ENCODE data around the gene ROPN1B. TPM values are rescaled to one million over a fixed set of nuclear protein-coding genes. Genes with fewer than 3 reads are reported as not detected.
"Not testable (repeated sequence)": the region's sequence is repeated elsewhere in the genome, so short reads cannot be mapped to it uniquely, and the experiment has no call there.

The ROPN1B gene
- not detected in 2 replicates for total RNA-seq (2022)
- not detected for Bru-seq, nascent RNA
- BruChase-seq, experiment 1, labeled RNA remaining after a 6-hour chase: not detected
- BruChase-seq, experiment 2, labeled RNA remaining after a 2-hour chase: not detected
- long read RNA-seq: 0 reads

GRCh38 chr3:125968701-125969592 lies at the start of gene ROPN1B:
TSS of gene ROPN1B (plus strand) at chr3:125969178. CDS start at chr3:125972055, 2,877 bp downstream.
- BruUV-seq (replicated peaks); POLR2A ChIA-PET; H3K9me3 Mint-ChIP-seq (ENCODE audit: unreplicated experiment); H3K4me1 Mint-ChIP-seq (ENCODE audit: insufficient read depth, unreplicated experiment); CTCF ChIA-PET; H3K27me3 Mint-ChIP-seq (ENCODE audit: insufficient read depth, unreplicated experiment); intact Hi-C loops (cut with micrococcal nuclease); DNase-seq (ENCODE audit: unreplicated experiment); H3K27ac Mint-ChIP-seq (ENCODE audit: low read depth, unreplicated experiment); H3K36me3 Mint-ChIP-seq (ENCODE audit: insufficient read depth, unreplicated experiment): not testable (repeated sequence)
- peak within 1 kb of the TSS; percentile 29 for H3K4me3 Mint-ChIP-seq (ENCODE audit: unreplicated experiment)

GRCh38 chr3:125920191-125920590 lies 48.8 kb upstream of the ROPN1B start:
- H3K36me3 Mint-ChIP-seq (ENCODE audit: insufficient read depth, unreplicated experiment); H3K4me3 Mint-ChIP-seq (ENCODE audit: unreplicated experiment); DNase-seq (ENCODE audit: unreplicated experiment); POLR2A ChIA-PET; BruUV-seq (replicated peaks); H3K27me3 Mint-ChIP-seq (ENCODE audit: insufficient read depth, unreplicated experiment); H3K4me1 Mint-ChIP-seq (ENCODE audit: insufficient read depth, unreplicated experiment); H3K27ac Mint-ChIP-seq (ENCODE audit: low read depth, unreplicated experiment); H3K9me3 Mint-ChIP-seq (ENCODE audit: unreplicated experiment): not testable (repeated sequence)
- intact Hi-C loops (cut with micrococcal nuclease): loop anchor here (10.0 kb wide), 1 partner anchor 465 kb away; no protein-coding TSS in a partner anchor
- CTCF ChIA-PET: interaction anchor here (1.2 kb wide), 1 partner anchor 214 kb away, joined by 8 read pairs; no protein-coding TSS in a partner anchor

GRCh38 chr3:125920751-125921279 lies 48.2 kb upstream of the ROPN1B start:
- intact Hi-C loops (cut with micrococcal nuclease): loop anchor here (10.0 kb wide), 1 partner anchor 464 kb away; no protein-coding TSS in a partner anchor
- POLR2A ChIA-PET: not testable (repeated sequence)

GRCh38 chr3:125921712-125922111 lies 47.3 kb upstream of the ROPN1B start:
- CTCF ChIA-PET: interaction anchor here (1.2 kb wide), 3 partner anchors 50 to 467 kb away, joined by 3 to 8 read pairs (median 4); no protein-coding TSS in a partner anchor
- H3K4me1 Mint-ChIP-seq (ENCODE audit: insufficient read depth, unreplicated experiment); POLR2A ChIA-PET; H3K9me3 Mint-ChIP-seq (ENCODE audit: unreplicated experiment); H3K36me3 Mint-ChIP-seq (ENCODE audit: insufficient read depth, unreplicated experiment); H3K4me3 Mint-ChIP-seq (ENCODE audit: unreplicated experiment); BruUV-seq (replicated peaks); H3K27me3 Mint-ChIP-seq (ENCODE audit: insufficient read depth, unreplicated experiment): not testable (repeated sequence)
- peak; percentile 59 for DNase-seq (ENCODE audit: unreplicated experiment)
- TF ChIP-seq CTCF (IDR thresholded peaks at IDR 0.05; ENCODE audit: unreplicated experiment): peak; percentile 59
- intact Hi-C loops (cut with micrococcal nuclease): loop anchor here (10.0 kb wide), 1 partner anchor 463 kb away; no protein-coding TSS in a partner anchor
- H3K27ac Mint-ChIP-seq (ENCODE audit: low read depth, unreplicated experiment): peak overlapping the region; percentile 67

More at GRCh38 chr3:125920751-125921279, 48.2 kb upstream of the ROPN1B start:
- not testable (repeated sequence) for BruUV-seq (replicated peaks); H3K4me1 Mint-ChIP-seq (ENCODE audit: insufficient read depth, unreplicated experiment); H3K4me3 Mint-ChIP-seq (ENCODE audit: unreplicated experiment); H3K27ac Mint-ChIP-seq (ENCODE audit: low read depth, unreplicated experiment); H3K9me3 Mint-ChIP-seq (ENCODE audit: unreplicated experiment); H3K36me3 Mint-ChIP-seq (ENCODE audit: insufficient read depth, unreplicated experiment); DNase-seq (ENCODE audit: unreplicated experiment); H3K27me3 Mint-ChIP-seq (ENCODE audit: insufficient read depth, unreplicated experiment)
- CTCF ChIA-PET: interaction anchor here (0.6 to 1.2 kb wide), 5 partner anchors 12 to 472 kb away, joined by 3 to 8 read pairs (median 5); no protein-coding TSS in a partner anchor

GRCh38 chr3:125923324-125924115 lies 45.5 kb upstream of the ROPN1B start:
- H3K36me3 Mint-ChIP-seq (ENCODE audit: insufficient read depth, unreplicated experiment); H3K4me1 Mint-ChIP-seq (ENCODE audit: insufficient read depth, unreplicated experiment); CTCF ChIA-PET; BruUV-seq (replicated peaks); H3K27me3 Mint-ChIP-seq (ENCODE audit: insufficient read depth, unreplicated experiment); POLR2A ChIA-PET; H3K9me3 Mint-ChIP-seq (ENCODE audit: unreplicated experiment); H3K4me3 Mint-ChIP-seq (ENCODE audit: unreplicated experiment): not testable (repeated sequence)
- peak; percentile 25 for DNase-seq (ENCODE audit: unreplicated experiment)
- intact Hi-C loops (cut with micrococcal nuclease): loop anchor here (10.0 kb wide), 1 partner anchor 461 kb away; no protein-coding TSS in a partner anchor
- peak overlapping the region; percentile 7 for H3K27ac Mint-ChIP-seq (ENCODE audit: low read depth, unreplicated experiment)

- DNase-seq (ENCODE audit: unreplicated experiment); BruUV-seq (replicated peaks); H3K4me1 Mint-ChIP-seq (ENCODE audit: insufficient read depth, unreplicated experiment); H3K36me3 Mint-ChIP-seq (ENCODE audit: insufficient read depth, unreplicated experiment); H3K4me3 Mint-ChIP-seq (ENCODE audit: unreplicated experiment); H3K9me3 Mint-ChIP-seq (ENCODE audit: unreplicated experiment); H3K27me3 Mint-ChIP-seq (ENCODE audit: insufficient read depth, unreplicated experiment); CTCF ChIA-PET; POLR2A ChIA-PET; H3K27ac Mint-ChIP-seq (ENCODE audit: low read depth, unreplicated experiment): not testable (repeated sequence)
- intact Hi-C loops (cut with micrococcal nuclease): loop anchor here (10.0 kb wide), 1 partner anchor 461 kb away; no protein-coding TSS in a partner anchor
These were observed 44.7 kb upstream of the ROPN1B start for GRCh38 chr3:125924276-125924675.

GRCh38 chr3:125925727-125926126 lies 43.3 kb upstream of the ROPN1B start:
- BruUV-seq (replicated peaks); CTCF ChIA-PET; H3K9me3 Mint-ChIP-seq (ENCODE audit: unreplicated experiment); DNase-seq (ENCODE audit: unreplicated experiment); H3K4me3 Mint-ChIP-seq (ENCODE audit: unreplicated experiment); POLR2A ChIA-PET; H3K4me1 Mint-ChIP-seq (ENCODE audit: insufficient read depth, unreplicated experiment); H3K27ac Mint-ChIP-seq (ENCODE audit: low read depth, unreplicated experiment); H3K36me3 Mint-ChIP-seq (ENCODE audit: insufficient read depth, unreplicated experiment); H3K27me3 Mint-ChIP-seq (ENCODE audit: insufficient read depth, unreplicated experiment): not testable (repeated sequence)
- intact Hi-C loops (cut with micrococcal nuclease): loop anchor here (10.0 kb wide), 1 partner anchor 459 kb away; no protein-coding TSS in a partner anchor

Measured in MCF 10A (cell line).